ENCODE results near the gene FER.

The FER gene

GRCh38 chr5:108869066-108869465, 121.4 kb downstream of the FER start:
- TF ChIP-seq, protein P1, sequence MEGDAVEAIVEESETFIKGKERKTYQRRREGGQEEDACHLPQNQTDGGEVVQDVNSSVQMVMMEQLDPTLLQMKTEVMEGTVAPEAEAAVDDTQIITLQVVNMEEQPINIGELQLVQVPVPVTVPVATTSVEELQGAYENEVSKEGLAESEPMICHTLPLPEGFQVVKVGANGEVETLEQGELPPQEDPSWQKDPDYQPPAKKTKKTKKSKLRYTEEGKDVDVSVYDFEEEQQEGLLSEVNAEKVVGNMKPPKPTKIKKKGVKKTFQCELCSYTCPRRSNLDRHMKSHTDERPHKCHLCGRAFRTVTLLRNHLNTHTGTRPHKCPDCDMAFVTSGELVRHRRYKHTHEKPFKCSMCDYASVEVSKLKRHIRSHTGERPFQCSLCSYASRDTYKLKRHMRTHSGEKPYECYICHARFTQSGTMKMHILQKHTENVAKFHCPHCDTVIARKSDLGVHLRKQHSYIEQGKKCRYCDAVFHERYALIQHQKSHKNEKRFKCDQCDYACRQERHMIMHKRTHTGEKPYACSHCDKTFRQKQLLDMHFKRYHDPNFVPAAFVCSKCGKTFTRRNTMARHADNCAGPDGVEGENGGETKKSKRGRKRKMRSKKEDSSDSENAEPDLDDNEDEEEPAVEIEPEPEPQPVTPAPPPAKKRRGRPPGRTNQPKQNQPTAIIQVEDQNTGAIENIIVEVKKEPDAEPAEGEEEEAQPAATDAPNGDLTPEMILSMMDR (IDR thresholded peaks at IDR 0.05; ENCODE audit: low read depth, low read length, poor library complexity, severe bottlenecking) = no peak
- TF ChIP-seq EZH2phosphoT487 (IDR thresholded peaks at IDR 0.05; ENCODE audit: borderline replicate concordance, low read length) = no peak
- H3F3A ChIP-seq (ENCODE audit: control insufficient read depth, insufficient read depth) = no peaks in the 10 kb centered on the region
- H3K4me3 ChIP-seq (ENCODE audit: low read length) = no peak overlapping the region
- H3K9me3 ChIP-seq (ENCODE audit: control insufficient read depth, insufficient read depth, low read length) = peaks cover 3% of the 10 kb centered on the region; the same call in 1 of the 2 replicates
- H3K36me3 ChIP-seq (ENCODE audit: control insufficient read depth, low read length) = no peaks in the 10 kb centered on the region
- H3K79me2 ChIP-seq (ENCODE audit: control insufficient read depth, low read length) = no peaks in the 10 kb centered on the region
- no peaks in the 10 kb centered on the region for H3K9me2 ChIP-seq (replicated peaks; ENCODE audit: control insufficient read depth, low read length)
- H3K27ac ChIP-seq (ENCODE audit: low read depth, low read length) = no peak overlapping the region
- no peaks in the 10 kb centered on the region for H3K4me1 ChIP-seq (ENCODE audit: control insufficient read depth, low read length)
- no peaks in the 10 kb centered on the region for H3K27me3 ChIP-seq (ENCODE audit: control insufficient read depth, low read length)
- H4K20me1 ChIP-seq (ENCODE audit: control insufficient read depth, insufficient read depth, low read depth, low read length) = no peaks in the 10 kb centered on the region
- H3K4me2 ChIP-seq (ENCODE audit: low read length) = no peak overlapping the region

DNA sequence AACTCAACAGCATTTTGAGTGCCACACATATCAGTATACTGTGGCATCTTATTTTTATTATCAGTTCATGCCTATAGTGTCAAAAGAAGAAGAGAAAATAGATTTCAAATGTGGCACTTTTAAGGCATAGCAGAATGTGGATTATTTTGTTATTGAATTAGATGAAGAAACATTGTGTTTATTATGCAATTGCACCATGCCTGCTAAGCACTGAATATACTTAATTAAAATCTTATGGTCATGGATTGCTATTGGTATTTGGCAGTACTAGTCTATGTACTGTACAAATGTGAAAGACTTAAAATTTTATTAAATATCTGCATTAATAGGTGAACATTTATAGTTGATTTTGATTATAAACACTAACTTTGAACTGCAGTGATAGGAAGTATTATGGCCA, 128.8 kb downstream of the FER start:
- no peaks in the 10 kb centered on the region for H3K4me1 ChIP-seq (ENCODE audit: control insufficient read depth, low read length)
- no peaks in the 10 kb centered on the region for H3K27me3 ChIP-seq (ENCODE audit: control insufficient read depth, low read length)
- H3K4me2 ChIP-seq (ENCODE audit: low read length) = no peak overlapping the region
- H3K27ac ChIP-seq (ENCODE audit: low read depth, low read length) = no peak overlapping the region
- peaks cover 4% of the 10 kb centered on the region; the same call in 1 of the 2 replicates for H3K9me3 ChIP-seq (ENCODE audit: control insufficient read depth, insufficient read depth, low read length)
- TF ChIP-seq, protein P1 (IDR thresholded peaks at IDR 0.05; ENCODE audit: low read depth, low read length, poor library complexity, severe bottlenecking) = no peak
- TF ChIP-seq EZH2phosphoT487 (IDR thresholded peaks at IDR 0.05; ENCODE audit: borderline replicate concordance, low read length) = no peak
- no peaks in the 10 kb centered on the region for H3K9me2 ChIP-seq (replicated peaks; ENCODE audit: control insufficient read depth, low read length)
- no peaks in the 10 kb centered on the region for H3F3A ChIP-seq (ENCODE audit: control insufficient read depth, insufficient read depth)
- no peaks in the 10 kb centered on the region for H4K20me1 ChIP-seq (ENCODE audit: control insufficient read depth, insufficient read depth, low read depth, low read length)
- no peaks in the 10 kb centered on the region for H3K79me2 ChIP-seq (ENCODE audit: control insufficient read depth, low read length)
- no peaks in the 10 kb centered on the region for H3K36me3 ChIP-seq (ENCODE audit: control insufficient read depth, low read length)
- H3K4me3 ChIP-seq (ENCODE audit: low read length) = no peak overlapping the region

DNA sequence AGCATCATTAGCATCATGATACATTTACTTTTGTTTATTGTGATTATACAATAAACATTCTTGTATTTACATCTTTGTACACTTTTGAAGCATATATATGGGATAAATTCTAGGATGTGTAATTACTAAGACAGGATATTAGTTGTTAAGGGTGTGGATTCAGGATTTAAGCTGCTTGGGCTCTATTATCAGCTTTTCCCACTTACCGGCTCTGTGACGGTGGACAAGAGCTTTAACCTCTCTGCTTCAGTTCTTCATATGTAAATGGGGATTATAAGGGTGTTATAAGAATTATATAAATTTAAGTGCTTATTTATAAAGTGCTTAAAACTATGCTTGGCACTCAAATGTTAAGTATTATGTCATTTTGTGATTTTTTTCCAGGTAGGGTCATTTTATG, 131.1 kb downstream of the FER start:
- Histone ChIP-seq H4K20me1 (ENCODE audit: control insufficient read depth, insufficient read depth, low read depth, low read length) (no peaks in the 10 kb centered on the region), H3K4me3 (ENCODE audit: low read length) (no peak overlapping the region), H3K9me3 (ENCODE audit: control insufficient read depth, insufficient read depth, low read length) (peaks cover 5% of the 10 kb centered on the region; the same call in 1 of the 2 replicates), H3F3A (ENCODE audit: control insufficient read depth, insufficient read depth) (no peaks in the 10 kb centered on the region), H3K9me2 (replicated peaks; ENCODE audit: control insufficient read depth, low read length) (no peaks in the 10 kb centered on the region), H3K36me3 (ENCODE audit: control insufficient read depth, low read length) (no peaks in the 10 kb centered on the region), H3K79me2 (ENCODE audit: control insufficient read depth, low read length) (no peaks in the 10 kb centered on the region), H3K4me2 (ENCODE audit: low read length) (no peak overlapping the region), H3K27me3 (ENCODE audit: control insufficient read depth, low read length) (no peaks in the 10 kb centered on the region), H3K4me1 (ENCODE audit: control insufficient read depth, low read length) (no peaks in the 10 kb centered on the region), H3K27ac (ENCODE audit: low read depth, low read length) (no peak overlapping the region)
- TF ChIP-seq, protein P1 (IDR thresholded peaks at IDR 0.05; ENCODE audit: low read depth, low read length, poor library complexity, severe bottlenecking) = no peak
- no peak for TF ChIP-seq EZH2phosphoT487 (IDR thresholded peaks at IDR 0.05; ENCODE audit: borderline replicate concordance, low read length)
